B cell (primary cell): ENCODE data around the gene TCF12.

ENCODE experiments used
- EZH2 ChIP-seq: IDR thresholded peaks from 2 replicates; pipeline ENCODE4 v1.6.1; 2012; ENCODE audit warnings: borderline replicate concordance, low read depth, mild to moderate bottlenecking, moderate library complexity, low read length; ENCODE audit not compliant: insufficient read depth, poor library complexity, severe bottlenecking
- TF ChIP-seq, protein P1 (sequence below): fragments of 200-600 bp; IDR thresholded peaks from one replicate; pipeline ENCODE4 v1.8.0; 2022; ENCODE audit warnings: antibody characterized with exemption, mild to moderate bottlenecking

DNA sequence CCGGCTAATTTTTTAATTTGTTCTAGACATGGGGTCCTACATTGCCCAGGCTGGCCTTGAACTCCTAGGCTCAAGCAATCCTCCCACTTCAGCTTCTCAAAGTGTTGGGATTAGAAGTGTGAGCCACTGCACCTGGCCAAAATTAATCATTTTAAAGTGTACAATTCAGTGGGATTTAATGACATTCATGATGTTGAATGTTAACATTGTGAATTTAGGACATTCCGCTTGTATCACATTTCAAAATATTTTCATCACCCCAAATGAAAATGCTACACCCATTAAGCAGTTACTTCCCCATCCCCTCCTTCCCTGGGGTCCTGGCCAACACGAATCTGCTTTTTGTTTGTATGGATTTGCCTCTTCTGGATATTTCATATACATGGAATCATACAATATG is 395.8 kb downstream of the TCF12 start:
- TF ChIP-seq, protein P1, sequence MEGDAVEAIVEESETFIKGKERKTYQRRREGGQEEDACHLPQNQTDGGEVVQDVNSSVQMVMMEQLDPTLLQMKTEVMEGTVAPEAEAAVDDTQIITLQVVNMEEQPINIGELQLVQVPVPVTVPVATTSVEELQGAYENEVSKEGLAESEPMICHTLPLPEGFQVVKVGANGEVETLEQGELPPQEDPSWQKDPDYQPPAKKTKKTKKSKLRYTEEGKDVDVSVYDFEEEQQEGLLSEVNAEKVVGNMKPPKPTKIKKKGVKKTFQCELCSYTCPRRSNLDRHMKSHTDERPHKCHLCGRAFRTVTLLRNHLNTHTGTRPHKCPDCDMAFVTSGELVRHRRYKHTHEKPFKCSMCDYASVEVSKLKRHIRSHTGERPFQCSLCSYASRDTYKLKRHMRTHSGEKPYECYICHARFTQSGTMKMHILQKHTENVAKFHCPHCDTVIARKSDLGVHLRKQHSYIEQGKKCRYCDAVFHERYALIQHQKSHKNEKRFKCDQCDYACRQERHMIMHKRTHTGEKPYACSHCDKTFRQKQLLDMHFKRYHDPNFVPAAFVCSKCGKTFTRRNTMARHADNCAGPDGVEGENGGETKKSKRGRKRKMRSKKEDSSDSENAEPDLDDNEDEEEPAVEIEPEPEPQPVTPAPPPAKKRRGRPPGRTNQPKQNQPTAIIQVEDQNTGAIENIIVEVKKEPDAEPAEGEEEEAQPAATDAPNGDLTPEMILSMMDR: no peak
- no peak for TF ChIP-seq EZH2
